Occipital lobe (tissue), 2 donors: ENCODE results near the gene AKAP12. TPM values are rescaled to one million over a fixed set of nuclear protein-coding genes. Genes with fewer than 3 reads are reported as not detected.
"Not testable (repeated sequence)": the region's sequence is repeated elsewhere in the genome, so short reads cannot be mapped to it uniquely, and the experiment has no call there.

Experiments used
- DNase-seq: peaks from one replicate; lab custom pipeline; 2025; lab: John Stamatoyannopoulos, UW
- total RNA-seq: library from RNA; depleted of rRNA; stranded (reverse); fragments of >200 nt; gene quantifications from one replicate; pipeline ENCODE4 v1.2.3, GENCODE V29; 2014

Gene AKAP12
- total RNA-seq, 1 donor from 2014 or later, result 42.9 TPM

DNA sequence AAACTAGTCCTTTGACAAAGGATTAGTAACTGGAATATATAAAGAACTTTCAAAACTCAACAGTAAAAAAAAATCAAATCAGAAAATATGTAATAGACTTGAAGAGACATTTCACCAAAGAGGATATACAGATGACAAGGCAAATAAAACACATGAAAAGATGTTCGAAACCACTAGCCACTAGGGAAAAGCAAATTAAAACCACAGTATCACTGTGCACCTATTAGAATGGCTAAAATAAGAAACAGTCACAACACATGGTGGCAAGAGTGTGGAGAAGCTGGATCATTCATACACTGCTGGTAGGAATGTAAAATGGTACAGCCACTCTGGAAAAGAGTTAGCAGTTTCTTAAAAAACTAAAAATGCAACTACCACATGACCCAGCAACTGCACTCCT lies 136.7 kb downstream of the AKAP12 start:
- DNase-seq, result no peak

DNA sequence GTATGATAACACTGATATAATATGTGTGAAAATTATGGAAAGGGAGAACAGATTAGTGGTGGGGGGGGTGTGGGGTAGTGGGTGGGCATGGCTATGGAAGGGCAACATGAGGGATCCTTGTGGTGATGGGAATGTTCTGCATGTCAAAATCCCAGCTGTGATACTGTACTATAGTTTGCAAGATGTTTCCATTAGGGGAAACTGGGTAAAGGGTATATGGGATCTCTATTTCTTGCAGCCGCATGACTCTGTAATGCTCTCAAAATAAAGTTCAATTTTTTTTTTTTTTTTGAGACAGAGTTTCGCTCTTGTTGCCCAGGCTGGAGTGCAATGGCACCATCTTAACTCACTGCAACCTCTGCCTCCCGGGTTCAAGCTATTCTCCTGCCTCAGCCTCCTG lies 137.3 kb downstream of the AKAP12 start:
- DNase-seq, result no peak

DNA sequence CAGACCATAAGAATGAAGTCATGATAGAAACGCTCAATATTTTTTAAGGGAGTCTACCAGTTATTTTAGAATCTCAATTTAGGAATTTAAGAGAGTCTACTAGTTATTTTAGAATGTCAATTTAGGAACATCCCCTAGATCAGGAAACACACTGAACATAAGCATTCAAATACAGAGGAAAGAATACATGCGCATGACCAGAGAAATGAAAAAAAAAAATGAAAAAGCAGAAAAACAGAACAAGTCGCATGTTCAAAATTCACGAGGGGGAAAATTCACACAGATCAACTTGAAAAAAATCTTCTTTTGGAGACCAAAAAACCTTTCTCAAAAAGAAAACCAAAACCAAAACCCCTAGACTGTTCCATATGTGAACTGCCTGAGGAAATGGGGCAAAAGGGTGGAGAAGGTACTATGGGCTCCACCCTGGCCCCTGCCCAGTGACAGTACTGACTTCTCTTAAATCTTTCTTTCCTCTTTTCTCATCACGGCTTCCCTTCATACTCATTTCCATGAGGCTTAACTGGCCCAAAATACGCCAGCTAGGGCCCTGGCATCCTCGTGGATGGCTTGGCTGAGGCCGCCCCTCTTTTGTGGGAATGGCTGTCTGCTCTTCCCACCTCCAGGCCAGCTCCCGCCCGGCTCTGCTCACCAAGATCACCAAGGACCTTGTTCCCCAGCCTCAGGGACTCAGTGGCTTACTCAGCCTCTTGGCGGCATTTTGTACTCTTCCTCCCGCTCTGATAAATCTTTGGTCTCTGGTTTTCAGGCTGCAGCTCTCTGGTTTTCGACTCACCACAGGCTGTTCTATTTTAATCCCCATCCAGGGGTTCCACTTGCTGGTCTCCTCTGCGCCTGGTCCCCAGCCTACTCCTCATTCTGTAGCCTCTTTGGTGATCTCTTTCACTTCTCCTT lies 140.4 kb downstream of the AKAP12 start:
- DNase-seq, result no peak

DNA sequence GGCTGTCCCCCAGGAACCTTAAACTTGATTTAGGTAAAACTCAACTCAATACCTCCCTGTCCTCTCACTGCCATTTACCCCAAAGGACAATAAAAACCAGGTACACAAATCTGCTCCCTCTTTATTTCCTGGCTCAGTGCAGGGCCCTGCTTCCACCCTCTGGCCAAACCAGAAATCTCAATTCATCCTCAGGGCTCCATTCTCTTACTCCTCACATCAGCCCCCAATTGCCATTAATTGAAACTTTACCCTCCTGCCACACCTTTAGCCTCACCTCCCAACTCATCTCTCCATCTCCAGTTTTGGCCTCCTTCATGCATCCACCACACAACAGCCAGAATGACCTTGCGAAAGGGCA lies 141.1 kb downstream of the AKAP12 start:
- DNase-seq, result no peak

DNA sequence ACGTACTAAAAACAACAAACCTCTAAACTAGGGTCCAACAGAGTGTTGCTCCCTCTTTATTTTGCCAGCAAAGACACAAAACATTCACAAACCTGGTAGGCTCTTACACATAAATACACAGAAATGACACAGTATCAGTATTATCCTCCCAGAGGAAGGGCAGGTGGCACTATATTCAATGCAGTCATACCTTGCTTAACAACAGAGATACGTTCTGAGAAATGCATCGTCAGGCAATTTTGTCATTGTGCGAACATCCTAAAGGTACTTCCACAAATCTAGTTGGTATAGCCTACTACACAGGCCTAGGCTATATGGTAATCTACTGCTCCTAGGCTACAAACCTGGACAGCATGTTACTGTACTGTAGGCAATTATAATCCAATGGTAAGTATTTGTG lies 142.0 kb downstream of the AKAP12 start:
- DNase-seq, result no peak

DNA sequence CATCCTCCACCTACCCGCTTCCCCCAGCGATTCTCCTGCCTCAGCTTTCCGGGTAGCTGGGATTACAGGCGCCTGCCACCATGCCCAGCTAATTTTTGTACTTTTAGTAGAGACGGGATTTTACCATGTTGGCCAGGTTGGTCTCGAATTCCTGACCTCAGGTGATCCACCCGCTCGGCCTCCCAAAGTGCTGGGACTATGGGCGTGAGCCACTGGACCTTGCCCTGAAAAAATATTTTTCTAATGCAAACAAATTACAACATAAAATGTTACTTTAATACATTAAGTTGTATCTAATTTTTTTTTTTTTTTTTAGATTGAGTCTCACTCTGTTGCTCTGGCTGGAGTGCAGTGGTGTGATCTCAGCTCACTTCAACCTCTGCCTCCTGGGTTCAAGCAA lies 142.9 kb downstream of the AKAP12 start:
- not testable (repeated sequence) for DNase-seq

DNA sequence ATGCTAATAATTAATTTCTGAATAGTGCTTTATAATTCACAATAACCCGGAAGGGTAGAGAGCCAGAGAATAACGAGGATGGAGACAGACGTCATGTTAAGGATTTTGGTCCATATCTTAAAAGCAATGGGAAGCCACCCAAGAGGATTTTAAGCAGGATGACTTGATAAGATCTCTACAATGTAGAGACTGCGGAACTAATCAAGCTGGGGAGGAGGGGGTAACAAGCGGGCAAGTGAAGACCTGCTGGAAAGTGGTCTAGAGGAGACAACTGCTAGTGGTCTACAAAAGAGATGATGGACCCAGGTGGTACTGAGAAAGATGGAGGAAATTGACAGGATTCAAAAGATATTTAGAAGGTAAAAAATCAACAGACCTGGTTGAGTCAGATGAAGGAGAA lies 144.4 kb downstream of the AKAP12 start:
- DNase-seq, result no peak

DNA sequence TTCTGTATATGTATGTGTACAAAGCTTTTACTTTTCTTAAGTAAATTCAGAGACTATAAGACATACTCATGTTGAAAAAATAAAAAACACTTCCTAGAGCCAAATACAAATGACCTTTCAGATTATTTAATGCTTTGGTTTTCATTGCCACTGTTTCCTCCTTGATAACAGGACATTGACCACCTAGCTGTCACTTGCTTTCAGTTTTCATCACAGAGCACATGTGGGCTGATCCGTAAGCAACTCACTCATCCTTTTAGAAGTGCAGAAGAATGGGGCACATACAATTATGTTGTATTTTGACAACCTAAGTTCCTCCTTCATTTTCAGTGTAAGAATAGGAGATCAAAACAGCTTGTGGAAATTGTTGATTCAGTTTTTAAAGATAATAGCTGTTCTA lies 145.4 kb downstream of the AKAP12 start:
- no peak for DNase-seq

DNA sequence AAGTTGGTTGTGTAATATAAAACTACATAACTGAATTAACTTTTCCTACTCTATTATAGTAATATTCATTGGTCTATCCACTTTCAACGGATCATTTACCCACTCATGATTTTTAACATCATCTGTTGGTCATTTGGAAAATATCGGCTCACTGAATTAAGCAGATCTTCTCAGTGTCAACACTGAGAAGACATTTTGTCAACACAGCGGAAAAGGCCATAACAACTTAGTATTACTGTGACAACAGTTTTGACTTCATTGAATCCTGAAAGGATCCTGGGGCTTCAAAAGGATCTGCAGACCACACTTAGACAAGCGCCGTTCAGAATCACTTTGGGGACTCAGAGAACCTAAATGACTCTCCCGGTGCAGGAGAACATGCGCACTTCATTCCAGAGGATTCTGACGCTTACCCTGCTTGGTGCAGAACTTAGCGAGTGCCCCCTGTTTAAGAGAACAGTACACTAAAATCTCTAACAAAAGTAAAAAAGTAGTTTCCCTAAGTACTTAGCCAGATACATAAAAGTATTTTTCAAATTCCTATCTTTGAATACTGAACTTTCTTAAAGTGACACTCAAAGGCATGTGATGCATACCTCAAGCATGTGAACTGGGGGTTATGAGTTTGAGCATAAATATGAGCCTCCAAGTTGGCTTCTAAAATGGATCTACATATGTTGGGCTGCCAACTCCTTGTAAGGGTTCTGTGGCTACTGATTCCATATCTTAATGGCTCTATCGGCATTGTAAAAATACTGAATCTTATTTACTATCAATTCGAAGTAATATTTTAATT lies 147.6 kb downstream of the AKAP12 start:
- DNase-seq, result no peak

DNA sequence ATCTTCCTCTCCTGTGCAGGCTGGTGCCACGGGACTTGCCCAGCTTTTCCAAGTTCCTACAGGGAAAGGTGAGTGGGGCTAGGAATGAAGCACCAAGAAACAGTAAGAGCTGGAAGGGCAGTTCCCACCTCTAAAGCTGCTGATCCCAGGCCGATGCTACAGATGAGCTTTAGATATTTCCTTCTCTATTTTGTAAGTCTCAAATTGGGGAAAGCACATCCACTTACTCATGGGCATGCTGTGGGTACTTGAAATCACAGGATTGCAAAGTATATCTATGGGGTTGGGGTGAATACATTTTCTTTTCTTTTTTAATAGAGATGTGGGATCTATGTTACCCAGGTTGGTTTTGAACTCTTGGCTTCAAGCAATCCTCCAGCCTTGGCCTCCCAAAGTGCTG lies 148.5 kb downstream of the AKAP12 start:
- DNase-seq, result no peak

DNA sequence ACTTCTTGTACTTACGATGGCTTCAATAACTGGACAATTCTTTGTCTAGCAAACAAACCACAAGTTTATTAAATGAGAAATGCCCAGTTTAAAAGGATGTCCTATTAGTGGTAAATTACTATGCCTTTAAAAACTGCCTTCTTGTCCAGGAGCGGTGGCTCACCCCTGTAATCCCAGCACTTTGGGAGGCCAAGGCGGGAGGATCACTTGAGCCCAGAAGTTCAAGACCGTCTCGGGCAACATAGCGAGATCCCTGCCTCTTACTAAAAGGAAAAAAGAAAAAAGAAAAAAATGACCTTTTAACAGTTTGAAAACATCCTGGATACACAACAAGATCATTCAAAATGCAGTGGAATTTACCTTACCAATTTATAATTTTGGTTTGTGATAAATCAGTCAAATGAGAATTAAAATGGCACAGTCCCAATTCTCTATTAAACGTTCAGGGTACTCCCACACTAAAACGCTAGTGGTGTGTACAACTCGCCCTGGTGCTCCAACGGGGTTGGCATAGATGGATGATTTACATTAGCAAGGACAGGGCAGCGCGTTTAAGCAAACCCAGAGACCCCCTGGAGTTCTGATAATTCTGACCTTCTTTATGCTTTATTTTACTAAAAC lies 149.3 kb downstream of the AKAP12 start:
- DNase-seq, result no peak

DNA sequence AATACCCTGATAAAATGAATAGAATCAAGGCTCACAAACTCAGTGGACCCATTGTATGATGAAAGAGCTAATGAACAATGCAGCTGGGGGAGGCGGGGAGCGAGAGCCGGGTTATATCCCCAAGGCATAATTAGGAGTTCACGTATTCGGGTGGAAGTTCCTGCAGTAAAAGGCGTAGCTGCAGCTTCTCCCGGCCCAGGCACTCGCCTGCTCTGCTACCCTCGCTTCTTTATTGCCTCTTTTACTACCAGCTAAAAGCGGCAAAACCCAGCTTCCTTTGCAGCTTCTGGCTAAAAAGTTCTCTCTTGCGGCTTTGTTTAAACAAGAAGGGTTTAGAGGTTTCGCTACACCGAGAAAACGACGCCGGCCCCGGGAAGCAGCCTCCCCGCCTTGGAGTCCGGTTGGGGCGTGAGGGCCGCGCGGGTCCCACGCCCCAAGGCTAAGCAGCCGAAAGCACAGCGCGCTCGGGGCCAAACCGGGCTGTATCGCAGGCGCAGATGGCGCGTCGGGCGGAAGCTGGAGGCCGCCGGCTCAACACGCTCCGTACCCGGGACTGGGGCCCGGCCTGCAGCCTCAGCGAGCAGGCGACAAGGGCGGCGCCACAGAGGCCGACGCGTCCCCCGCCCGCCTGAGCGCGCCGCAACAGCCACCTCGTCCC lies 150.0 kb downstream of the AKAP12 start:
- DNase-seq, result peak; percentile 62

DNA sequence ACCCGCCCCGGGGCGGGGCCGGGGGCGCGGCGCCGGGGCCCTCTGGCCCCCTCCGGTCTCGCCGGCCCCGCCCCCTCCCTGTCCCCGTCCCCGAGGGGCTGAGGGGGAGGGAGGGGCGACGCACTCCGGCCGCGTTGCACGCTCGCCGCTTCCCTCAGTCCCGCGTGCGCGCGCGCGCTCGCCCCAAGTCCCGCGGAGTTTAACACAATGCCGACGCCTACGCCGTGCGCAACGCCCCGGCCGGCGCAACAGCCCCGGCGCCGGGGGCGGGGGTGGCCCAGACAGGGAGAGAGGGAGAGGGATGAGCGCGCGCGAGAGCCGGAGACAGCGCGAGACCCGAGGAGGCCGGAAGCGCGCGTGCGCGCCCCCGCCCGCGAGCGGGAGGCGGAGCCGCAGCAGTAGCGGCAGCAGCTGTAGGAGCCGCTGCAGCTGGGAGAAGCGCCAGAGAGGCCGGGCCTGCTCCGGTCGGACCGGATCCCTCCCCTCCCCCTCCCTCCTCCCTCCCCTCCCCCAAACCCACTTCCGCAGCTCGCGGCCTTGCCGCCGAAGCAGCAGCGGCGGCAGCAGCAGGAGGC lies 150.6 kb downstream of the AKAP12 start:
- peak; percentile 97 for DNase-seq

DNA sequence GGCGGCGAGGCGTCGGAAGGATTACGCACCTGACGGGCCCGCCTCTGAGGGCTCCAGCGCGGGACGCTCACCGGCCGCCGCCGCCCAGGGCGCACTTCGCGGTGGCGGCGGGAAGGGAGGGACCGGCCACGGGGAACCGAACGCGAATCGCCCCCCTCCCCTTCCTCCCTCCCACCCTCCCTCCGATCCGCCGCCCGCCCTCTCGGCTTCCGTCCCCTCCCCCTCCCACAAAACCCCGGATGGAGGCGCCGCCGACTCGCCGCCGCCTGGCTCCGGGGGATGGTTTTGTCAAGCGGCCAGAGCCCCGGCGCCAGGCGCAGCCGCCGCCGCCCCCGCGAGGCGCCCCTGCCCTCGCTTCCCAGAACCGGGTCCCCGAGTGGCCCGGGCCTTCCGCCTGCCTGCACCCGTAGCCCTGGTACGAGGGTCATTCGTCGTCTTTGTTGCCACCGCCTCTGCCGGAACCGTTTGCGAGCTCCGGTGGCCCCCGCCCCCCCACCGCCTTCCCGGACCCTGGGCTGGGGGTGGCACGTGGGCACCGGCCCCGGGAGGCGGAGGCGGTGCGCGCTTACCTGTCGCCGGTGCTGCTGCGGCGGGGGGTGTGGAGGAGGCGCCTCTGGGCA lies 151.2 kb downstream of the AKAP12 start:
- peak; percentile 68 for DNase-seq

DNA sequence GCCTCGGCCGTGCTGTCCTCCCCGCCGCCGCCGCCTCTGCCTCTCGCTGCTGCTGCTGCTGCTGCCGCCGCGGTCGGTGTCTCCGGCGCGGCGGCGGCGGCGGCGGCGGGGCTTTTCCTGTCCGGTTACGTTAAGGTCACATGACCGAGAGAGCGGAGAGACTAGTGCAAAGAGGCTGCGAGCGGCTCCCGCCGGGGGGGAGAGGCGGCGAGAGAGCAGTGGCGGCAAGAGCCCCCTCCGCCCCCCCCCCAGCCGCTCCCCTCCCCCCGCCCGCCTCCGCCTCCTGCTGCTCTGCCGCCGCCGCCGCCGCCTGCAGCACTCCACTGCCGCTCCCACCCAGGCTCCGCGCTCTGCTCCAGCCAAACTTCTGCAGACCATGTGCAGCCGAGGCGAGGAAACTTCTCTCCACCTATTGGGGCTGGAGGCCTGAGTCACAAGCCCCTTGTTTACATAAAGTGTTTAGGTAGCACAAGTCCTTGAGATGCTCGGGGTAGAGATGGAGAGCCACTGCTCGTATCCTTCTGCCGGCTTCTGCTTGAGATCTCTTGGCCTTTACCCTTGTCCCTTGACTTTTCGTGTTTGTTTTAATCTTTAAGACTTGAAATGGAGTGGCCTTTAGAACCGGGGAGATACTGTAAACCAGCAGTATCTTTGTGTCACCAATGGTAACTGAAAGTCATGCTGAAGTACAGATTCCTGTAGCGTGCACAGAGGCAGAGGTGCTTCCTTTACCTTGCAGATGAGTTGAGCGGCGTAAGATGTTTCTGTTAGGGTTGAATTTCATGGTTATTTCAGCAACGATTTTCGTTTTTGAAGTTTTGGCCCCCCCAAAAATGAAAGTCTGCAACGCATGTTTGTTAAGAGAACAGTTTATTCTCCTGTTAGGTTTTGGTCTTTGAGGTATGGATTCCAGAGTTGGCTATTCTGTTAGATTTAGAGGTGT lies 152.0 kb downstream of the AKAP12 start, which contains the start of gene ZBTB2:
ZBTB2 (minus strand) TSS at position 89 of the 943 bp plus-strand sequence. CDS start 17,922 bp downstream, outside the sequence.
- peak; percentile 63 for DNase-seq

DNA sequence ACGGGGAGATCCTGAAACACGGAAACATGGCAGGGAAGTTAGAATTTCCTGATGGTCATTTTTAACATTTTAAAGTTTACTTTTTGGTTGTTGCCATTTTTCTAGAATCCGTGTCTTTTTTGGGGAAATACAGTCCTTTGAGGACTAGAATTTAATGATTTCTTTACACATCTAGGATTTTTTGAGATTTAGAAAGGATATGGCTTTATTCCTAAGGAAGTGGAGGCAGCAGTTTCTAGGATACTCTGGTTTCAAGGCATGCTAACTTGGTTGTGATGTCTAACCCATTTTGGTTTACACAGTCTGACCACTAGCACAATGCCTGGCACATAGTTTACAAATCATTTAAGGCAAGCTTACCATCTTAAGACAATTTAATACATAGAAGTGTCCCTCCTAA lies 152.7 kb downstream of the AKAP12 start:
- no peak for DNase-seq

DNA sequence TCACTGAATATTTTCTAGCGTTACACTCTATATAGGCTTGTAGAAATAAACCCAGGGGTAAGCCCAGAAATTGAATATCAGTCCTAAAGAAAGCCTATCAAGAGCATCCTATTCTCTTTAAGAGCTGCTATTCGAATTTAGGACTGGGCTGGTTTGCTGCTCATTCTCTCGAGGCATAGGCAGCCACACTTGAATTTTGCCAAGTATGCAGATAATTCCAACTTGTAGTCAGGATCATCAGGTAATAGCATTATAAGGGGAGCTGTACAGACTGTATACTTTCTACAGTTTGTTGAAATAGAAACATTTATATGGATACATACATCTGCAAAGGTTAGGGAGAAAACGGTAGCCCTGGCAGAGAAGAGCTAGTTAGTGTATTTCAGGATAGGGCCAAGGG lies 153.6 kb downstream of the AKAP12 start:
- DNase-seq, result no peak

DNA sequence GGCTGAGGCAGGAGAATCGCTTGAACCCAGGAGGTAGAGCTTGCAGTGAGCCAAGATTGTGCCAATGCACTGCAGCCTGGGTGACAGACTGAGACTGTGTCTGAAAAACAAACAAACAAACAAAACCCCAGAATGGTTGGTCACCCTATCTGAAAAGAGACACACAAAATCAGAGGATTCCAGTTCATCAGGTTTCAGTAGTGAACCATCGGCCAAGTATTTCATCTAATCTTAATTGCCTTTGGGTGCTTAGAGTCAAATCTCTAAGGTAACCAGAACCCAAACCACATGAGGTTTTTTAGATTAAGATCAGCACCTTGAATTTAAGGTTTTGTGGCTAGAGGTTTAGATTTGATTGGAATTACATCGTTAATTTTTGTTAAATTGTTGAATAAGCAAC lies 159.9 kb downstream of the AKAP12 start:
- DNase-seq, result no peak

DNA sequence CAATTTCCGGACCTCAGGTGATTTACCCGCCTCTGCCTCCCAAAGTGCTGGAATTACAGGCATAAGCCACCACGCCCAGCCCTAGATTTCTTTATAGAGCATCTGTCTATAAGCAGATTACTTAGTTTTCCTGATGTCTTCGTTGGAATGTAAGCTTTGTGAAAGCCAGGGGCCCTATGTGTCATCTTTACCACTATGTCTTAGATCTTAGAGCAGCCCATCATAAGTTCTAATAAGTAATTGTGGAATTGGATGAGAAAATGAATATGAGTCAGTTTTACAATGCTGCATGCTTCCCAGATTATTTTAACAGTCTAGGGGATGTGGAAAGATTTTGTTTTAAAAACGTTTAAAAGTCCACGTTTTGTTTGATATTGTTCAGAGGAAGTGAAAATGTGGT lies 160.7 kb downstream of the AKAP12 start:
- no peak for DNase-seq

DNA sequence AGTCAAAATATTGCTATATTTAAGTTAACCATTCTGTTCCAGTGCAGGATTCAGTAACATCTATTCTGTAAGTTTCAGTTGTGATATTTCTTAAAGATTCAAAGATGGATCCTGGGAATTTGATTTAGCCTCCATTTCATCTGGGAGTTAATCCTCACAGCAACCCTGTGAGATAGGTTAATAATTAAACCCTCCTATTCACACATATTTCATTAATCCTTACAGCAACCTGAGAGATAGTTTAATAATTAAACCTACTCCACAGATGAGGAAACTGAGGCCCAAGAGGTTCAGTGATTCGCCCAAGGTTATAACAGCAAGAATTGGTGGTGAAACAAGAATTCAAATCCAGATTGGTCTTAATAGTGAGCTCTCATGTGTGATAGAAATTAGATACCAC lies 162.5 kb downstream of the AKAP12 start:
- DNase-seq, result no peak
